Cardiac fibroblast (primary cell): Measurements from ENCODE around the gene VSIR.
A peak's percentile ranks its signal among the peaks of the same experiment; 100 is the strongest.

Source experiments
- DNase-seq, 2 donors: peaks; one replicate each; pipeline versions ENCODE4 v3.0.0 to v3.0.0-alpha.2; 2010; ENCODE audit warnings: low read depth in 2 of 2
- H3K4me3 ChIP-seq, 2 donors: replicated peaks in 1 of 2; 1 replicate in 1 of 2; 2 replicates in 1 of 2; pipeline ENCODE4 v1.5.1; 2011; ENCODE audit warnings: low read depth in 2 of 2, low read length in 2 of 2, mild to moderate bottlenecking in 2 of 2, moderate library complexity in 1 of 2
- CTCF ChIP-seq: IDR thresholded peaks from one replicate; pipeline ENCODE4 v1.5.1; 2011; ENCODE audit warnings: low read depth, mild to moderate bottlenecking, low read length, inconsistent platforms

Gene VSIR

DNA sequence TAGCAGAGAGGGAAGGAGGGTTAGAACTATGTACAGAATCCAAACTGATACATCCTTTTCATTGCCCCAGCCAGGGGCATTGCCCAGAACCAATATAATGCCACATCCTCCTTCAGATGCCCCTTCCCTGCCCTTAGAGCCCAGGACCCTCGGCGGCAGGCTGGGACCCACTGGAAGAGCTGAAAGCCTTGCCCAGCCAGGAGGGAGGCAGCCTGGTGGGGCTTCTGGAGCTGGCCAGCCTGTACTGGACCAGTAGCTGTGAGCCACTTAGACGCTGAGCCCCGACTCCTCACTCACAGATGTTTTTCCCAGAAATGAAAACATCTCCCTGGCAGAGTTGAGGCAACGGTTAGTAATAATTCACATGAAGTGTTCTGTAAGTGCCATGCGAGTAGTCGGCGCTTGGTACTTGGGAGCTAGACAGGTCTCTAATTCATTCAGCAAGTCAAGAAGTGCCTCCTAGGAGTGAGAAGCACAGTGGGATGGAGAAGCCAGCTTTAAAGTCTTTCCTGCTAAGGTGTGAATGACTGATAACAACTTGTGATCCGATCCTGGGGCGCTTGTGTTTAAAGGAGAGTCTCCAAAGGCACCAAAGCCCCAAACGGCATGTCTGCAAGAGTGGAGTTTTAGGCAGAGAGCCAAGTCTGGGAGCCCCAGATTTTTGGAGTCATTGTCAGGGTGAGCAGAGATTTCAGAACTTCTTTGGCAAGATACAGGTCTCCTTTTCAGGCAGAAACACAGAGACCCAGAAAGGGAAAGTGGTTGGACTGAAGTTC lies 9.8 kb downstream of the VSIR start:
- DNase-seq = no peak
- H3K4me3 ChIP-seq = no peak overlapping the region
- TF ChIP-seq CTCF = no peak

DNA sequence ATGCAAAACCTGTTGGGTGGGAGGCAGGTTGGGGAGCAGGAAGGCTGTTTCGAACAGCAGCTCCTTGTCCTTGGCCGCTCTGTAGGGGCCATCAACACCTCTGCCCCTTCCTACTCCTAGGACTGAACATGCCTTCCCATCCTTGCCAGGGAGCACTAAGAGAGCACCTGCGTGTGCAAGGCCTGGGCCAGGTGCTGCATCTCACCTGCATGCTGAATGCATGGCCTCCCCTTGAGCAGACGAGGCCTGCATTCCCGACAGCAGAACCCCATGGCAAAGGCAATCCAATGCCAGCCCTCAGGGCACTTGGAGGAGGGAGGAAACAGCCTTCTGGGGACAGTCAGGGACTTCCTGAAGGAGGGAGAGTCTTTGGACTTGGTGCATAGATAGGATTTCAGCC lies 11.0 kb downstream of the VSIR start:
- TF ChIP-seq CTCF = no peak
- no peak for DNase-seq
- H3K4me3 ChIP-seq = no peak overlapping the region

DNA sequence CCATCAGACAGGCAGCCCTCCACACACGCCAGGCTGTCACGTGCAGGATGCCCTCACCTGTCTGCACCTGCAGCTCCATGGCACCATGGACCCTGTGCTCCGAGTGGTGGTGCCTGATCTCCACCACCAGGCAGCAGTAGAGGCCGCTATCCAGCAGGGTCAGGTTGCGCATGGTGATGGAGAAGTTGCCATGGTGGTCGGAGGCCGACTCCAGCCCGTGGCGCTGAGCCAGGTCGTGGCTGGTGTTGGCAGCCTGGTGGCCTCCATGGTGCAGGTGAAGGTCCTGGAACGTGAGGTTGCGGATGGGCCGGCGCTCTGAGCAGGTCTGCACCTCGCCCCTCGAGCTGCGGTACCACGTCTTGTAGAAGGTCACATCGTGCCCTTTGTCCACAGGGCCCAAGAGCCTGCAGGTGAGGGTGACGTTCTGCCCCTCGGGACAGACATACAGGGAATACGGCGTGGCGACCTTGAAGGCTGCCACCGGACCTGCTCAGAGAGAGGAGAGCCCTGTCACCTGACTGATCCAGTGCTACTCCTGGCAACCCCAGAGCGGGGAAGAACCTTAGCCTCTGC lies 11.7 kb downstream of the VSIR start:
- H3K4me3 ChIP-seq = no peak overlapping the region
- TF ChIP-seq CTCF = peak; percentile 3
- no peak for DNase-seq

DNA sequence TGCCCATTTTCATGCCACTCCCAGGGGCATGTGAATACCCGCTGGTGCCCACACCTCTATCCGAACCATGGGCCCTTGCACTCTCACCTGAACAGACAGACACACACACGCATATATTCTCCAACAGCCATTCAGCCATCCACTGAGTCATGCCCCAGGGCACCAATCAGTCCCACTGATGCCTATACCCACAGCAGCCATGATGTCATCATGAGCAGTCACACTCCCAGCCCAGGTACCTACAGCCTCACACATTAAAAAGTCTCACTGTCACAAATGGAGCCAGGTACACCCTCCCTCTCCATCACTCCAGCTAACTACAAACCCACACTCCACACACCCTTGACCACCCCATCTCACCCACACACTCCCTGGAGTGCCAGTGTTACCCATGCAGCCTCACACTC lies 12.2 kb downstream of the VSIR start:
- no peak overlapping the region for H3K4me3 ChIP-seq
- no peak for TF ChIP-seq CTCF
- no peak for DNase-seq

- DNase-seq = no peak
Observed at GRCh38 chr10:71757399-71757922, 15.9 kb downstream of the VSIR start.

More at GRCh38 chr10:71757399-71757922, 15.9 kb downstream of the VSIR start:
- no peak for TF ChIP-seq CTCF
- no peak overlapping the region for H3K4me3 ChIP-seq
